Measurements from ENCODE around the gene APCDD1L.
"Not testable (repeated sequence)": the region's sequence is repeated elsewhere in the genome, so short reads cannot be mapped to it uniquely, and the experiment has no call there.

Gene APCDD1L

GRCh38 chr20:58432186-58432954, 82.8 kb downstream of the APCDD1L start:
- H3K27ac Mint-ChIP-seq: no peak overlapping the region
- peaks cover 54% of the 10 kb centered on the region for H3K36me3 Mint-ChIP-seq (ENCODE audit: low read depth)

GRCh38 chr20:58431134-58431533, 84.1 kb downstream of the APCDD1L start:
- intact Hi-C loops (cut with micrococcal nuclease): no loop called here
- peaks cover 27% of the 10 kb centered on the region for H3K4me1 Mint-ChIP-seq (ENCODE audit: low read depth)
- H3K9me3 Mint-ChIP-seq: no peaks in the 10 kb centered on the region
- H3K27me3 Mint-ChIP-seq: no peaks in the 10 kb centered on the region
- no peak overlapping the region for H3K4me3 Mint-ChIP-seq
- H3K36me3 Mint-ChIP-seq (ENCODE audit: low read depth): peaks cover 47% of the 10 kb centered on the region
- no peak overlapping the region for H3K27ac Mint-ChIP-seq

More at GRCh38 chr20:58432186-58432954, 82.8 kb downstream of the APCDD1L start:
- Mint-ChIP-seq H3K4me1 (ENCODE audit: low read depth) (peaks cover 27% of the 10 kb centered on the region), H3K9me3 (no peaks in the 10 kb centered on the region), H3K4me3 (no peak overlapping the region), H3K27me3 (no peaks in the 10 kb centered on the region)
- intact Hi-C loops (cut with micrococcal nuclease): no loop called here

- Mint-ChIP-seq H3K9me3 (no peaks in the 10 kb centered on the region), H3K4me1 (ENCODE audit: low read depth) (peaks cover 20% of the 10 kb centered on the region), H3K36me3 (ENCODE audit: low read depth) (peaks cover 42% of the 10 kb centered on the region), H3K27ac (no peak overlapping the region), H3K27me3 (no peaks in the 10 kb centered on the region), H3K4me3 (no peak overlapping the region)
- intact Hi-C loops (cut with micrococcal nuclease): no loop called here
These were observed 85.9 kb downstream of the APCDD1L start for GRCh38 chr20:58429303-58429702.

- H3K27me3 Mint-ChIP-seq: no peaks in the 10 kb centered on the region
- peaks cover 19% of the 10 kb centered on the region for H3K4me1 Mint-ChIP-seq (ENCODE audit: low read depth)
- H3K9me3 Mint-ChIP-seq: no peaks in the 10 kb centered on the region
- intact Hi-C loops (cut with micrococcal nuclease): no loop called here
- no peak overlapping the region for H3K4me3 Mint-ChIP-seq
- peaks cover 45% of the 10 kb centered on the region for H3K36me3 Mint-ChIP-seq (ENCODE audit: low read depth)
- H3K27ac Mint-ChIP-seq: no peak overlapping the region
These were observed 86.8 kb downstream of the APCDD1L start for GRCh38 chr20:58428364-58428763.

GRCh38 chr20:58427571-58427970, 87.6 kb downstream of the APCDD1L start:
- intact Hi-C loops (cut with micrococcal nuclease); H3K27ac Mint-ChIP-seq; H3K4me3 Mint-ChIP-seq; H3K27me3 Mint-ChIP-seq; H3K9me3 Mint-ChIP-seq: not testable (repeated sequence)
- peaks cover 47% of the 10 kb centered on the region for H3K36me3 Mint-ChIP-seq (ENCODE audit: low read depth)
- H3K4me1 Mint-ChIP-seq (ENCODE audit: low read depth): peaks cover 11% of the 10 kb centered on the region

GRCh38 chr20:58424218-58424969, 90.8 kb downstream of the APCDD1L start:
- intact Hi-C loops (cut with micrococcal nuclease): no loop called here
- no peaks in the 10 kb centered on the region for H3K4me1 Mint-ChIP-seq (ENCODE audit: low read depth)
- H3K9me3 Mint-ChIP-seq: no peaks in the 10 kb centered on the region
- no peak overlapping the region for H3K4me3 Mint-ChIP-seq
- no peaks in the 10 kb centered on the region for H3K27me3 Mint-ChIP-seq
- H3K27ac Mint-ChIP-seq: no peak overlapping the region
- H3K36me3 Mint-ChIP-seq (ENCODE audit: low read depth): peaks cover 66% of the 10 kb centered on the region

GRCh38 chr20:58421497-58421850, 93.7 kb downstream of the APCDD1L start:
- no peaks in the 10 kb centered on the region for H3K9me3 Mint-ChIP-seq
- peaks cover 5% of the 10 kb centered on the region for H3K4me1 Mint-ChIP-seq (ENCODE audit: low read depth)
- no peak overlapping the region for H3K27ac Mint-ChIP-seq
- no peak overlapping the region for H3K4me3 Mint-ChIP-seq
- H3K36me3 Mint-ChIP-seq (ENCODE audit: low read depth): peaks cover 76% of the 10 kb centered on the region
- no peaks in the 10 kb centered on the region for H3K27me3 Mint-ChIP-seq
- intact Hi-C loops (cut with micrococcal nuclease): no loop called here

GRCh38 chr20:58420798-58421496, 94.3 kb downstream of the APCDD1L start:
- no peak overlapping the region for H3K27ac Mint-ChIP-seq
- H3K9me3 Mint-ChIP-seq: no peaks in the 10 kb centered on the region
- H3K4me3 Mint-ChIP-seq: no peak overlapping the region
- H3K4me1 Mint-ChIP-seq (ENCODE audit: low read depth): peaks cover 11% of the 10 kb centered on the region
- intact Hi-C loops (cut with micrococcal nuclease): no loop called here
- peaks cover 79% of the 10 kb centered on the region for H3K36me3 Mint-ChIP-seq (ENCODE audit: low read depth)
- no peaks in the 10 kb centered on the region for H3K27me3 Mint-ChIP-seq

- Mint-ChIP-seq H3K36me3 (ENCODE audit: low read depth) (peaks cover 72% of the 10 kb centered on the region), H3K4me3 (no peak overlapping the region), H3K9me3 (no peaks in the 10 kb centered on the region), H3K4me1 (ENCODE audit: low read depth) (peaks cover 17% of the 10 kb centered on the region), H3K27me3 (no peaks in the 10 kb centered on the region), H3K27ac (no peak overlapping the region)
- intact Hi-C loops (cut with micrococcal nuclease): no loop called here
These were observed 96.0 kb downstream of the APCDD1L start for GRCh38 chr20:58418949-58419748.

- peaks cover 60% of the 10 kb centered on the region for H3K36me3 Mint-ChIP-seq (ENCODE audit: low read depth)
- H3K9me3 Mint-ChIP-seq: no peaks in the 10 kb centered on the region
- H3K27me3 Mint-ChIP-seq: no peaks in the 10 kb centered on the region
- H3K4me3 Mint-ChIP-seq: no peak overlapping the region
- intact Hi-C loops (cut with micrococcal nuclease): no loop called here
- peaks cover 17% of the 10 kb centered on the region for H3K4me1 Mint-ChIP-seq (ENCODE audit: low read depth)
- no peak overlapping the region for H3K27ac Mint-ChIP-seq
These were observed 97.8 kb downstream of the APCDD1L start for GRCh38 chr20:58417438-58417837.

- Mint-ChIP-seq H3K27me3 (no peaks in the 10 kb centered on the region), H3K27ac (no peak overlapping the region), H3K4me1 (ENCODE audit: low read depth) (peaks cover 17% of the 10 kb centered on the region), H3K36me3 (ENCODE audit: low read depth) (peaks cover 54% of the 10 kb centered on the region), H3K4me3 (no peak overlapping the region), H3K9me3 (no peaks in the 10 kb centered on the region)
- intact Hi-C loops (cut with micrococcal nuclease): no loop called here
These were observed 98.4 kb downstream of the APCDD1L start for GRCh38 chr20:58416835-58417234.

GRCh38 chr20:58416057-58416456, 99.1 kb downstream of the APCDD1L start:
- no peaks in the 10 kb centered on the region for H3K27me3 Mint-ChIP-seq
- H3K27ac Mint-ChIP-seq: no peak overlapping the region
- H3K4me1 Mint-ChIP-seq (ENCODE audit: low read depth): peaks cover 17% of the 10 kb centered on the region
- peaks cover 48% of the 10 kb centered on the region for H3K36me3 Mint-ChIP-seq (ENCODE audit: low read depth)
- H3K4me3 Mint-ChIP-seq: no peak overlapping the region
- intact Hi-C loops (cut with micrococcal nuclease): no loop called here
- no peaks in the 10 kb centered on the region for H3K9me3 Mint-ChIP-seq

GRCh38 chr20:58414786-58415185, 100.4 kb downstream of the APCDD1L start:
- H3K27ac Mint-ChIP-seq; H3K9me3 Mint-ChIP-seq; H3K4me3 Mint-ChIP-seq; H3K27me3 Mint-ChIP-seq; intact Hi-C loops (cut with micrococcal nuclease): not testable (repeated sequence)
- H3K4me1 Mint-ChIP-seq (ENCODE audit: low read depth): peaks cover 20% of the 10 kb centered on the region
- H3K36me3 Mint-ChIP-seq (ENCODE audit: low read depth): peaks cover 35% of the 10 kb centered on the region
